GM12872 (cell line): ENCODE results near the gene CPLANE1.

ENCODE experiments used
- TF ChIP-seq, protein P1 (sequence below): IDR thresholded peaks from 3 replicates; pipeline ENCODE4 v1.5.1; 2011; ENCODE audit warnings: low read depth, mild to moderate bottlenecking, low read length, moderate library complexity; ENCODE audit not compliant: insufficient read depth

Gene CPLANE1

DNA sequence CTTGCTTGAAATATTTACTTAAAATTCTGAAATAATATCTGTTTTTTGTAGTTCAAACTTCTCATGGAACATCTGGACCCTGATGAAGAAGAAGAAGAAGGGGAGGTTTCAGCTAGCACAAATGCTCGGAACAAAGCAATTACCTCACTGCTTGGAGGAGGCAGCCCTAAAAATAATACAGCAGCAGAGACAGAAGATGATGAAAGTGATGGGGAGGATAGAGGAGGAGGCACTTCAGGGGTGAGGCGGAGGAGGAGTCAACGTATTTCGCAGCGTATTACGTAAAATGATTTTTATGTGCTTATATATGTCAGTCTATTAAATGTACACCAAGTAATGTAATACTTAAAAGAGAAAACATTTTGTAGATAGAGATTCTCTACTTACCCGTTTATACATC, 185.4 kb downstream of the CPLANE1 start:
- TF ChIP-seq, protein P1, sequence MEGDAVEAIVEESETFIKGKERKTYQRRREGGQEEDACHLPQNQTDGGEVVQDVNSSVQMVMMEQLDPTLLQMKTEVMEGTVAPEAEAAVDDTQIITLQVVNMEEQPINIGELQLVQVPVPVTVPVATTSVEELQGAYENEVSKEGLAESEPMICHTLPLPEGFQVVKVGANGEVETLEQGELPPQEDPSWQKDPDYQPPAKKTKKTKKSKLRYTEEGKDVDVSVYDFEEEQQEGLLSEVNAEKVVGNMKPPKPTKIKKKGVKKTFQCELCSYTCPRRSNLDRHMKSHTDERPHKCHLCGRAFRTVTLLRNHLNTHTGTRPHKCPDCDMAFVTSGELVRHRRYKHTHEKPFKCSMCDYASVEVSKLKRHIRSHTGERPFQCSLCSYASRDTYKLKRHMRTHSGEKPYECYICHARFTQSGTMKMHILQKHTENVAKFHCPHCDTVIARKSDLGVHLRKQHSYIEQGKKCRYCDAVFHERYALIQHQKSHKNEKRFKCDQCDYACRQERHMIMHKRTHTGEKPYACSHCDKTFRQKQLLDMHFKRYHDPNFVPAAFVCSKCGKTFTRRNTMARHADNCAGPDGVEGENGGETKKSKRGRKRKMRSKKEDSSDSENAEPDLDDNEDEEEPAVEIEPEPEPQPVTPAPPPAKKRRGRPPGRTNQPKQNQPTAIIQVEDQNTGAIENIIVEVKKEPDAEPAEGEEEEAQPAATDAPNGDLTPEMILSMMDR, result no peak

GRCh38 chr5:37060030-37060429, 189.1 kb downstream of the CPLANE1 start:
- TF ChIP-seq, protein P1, result no peak

DNA sequence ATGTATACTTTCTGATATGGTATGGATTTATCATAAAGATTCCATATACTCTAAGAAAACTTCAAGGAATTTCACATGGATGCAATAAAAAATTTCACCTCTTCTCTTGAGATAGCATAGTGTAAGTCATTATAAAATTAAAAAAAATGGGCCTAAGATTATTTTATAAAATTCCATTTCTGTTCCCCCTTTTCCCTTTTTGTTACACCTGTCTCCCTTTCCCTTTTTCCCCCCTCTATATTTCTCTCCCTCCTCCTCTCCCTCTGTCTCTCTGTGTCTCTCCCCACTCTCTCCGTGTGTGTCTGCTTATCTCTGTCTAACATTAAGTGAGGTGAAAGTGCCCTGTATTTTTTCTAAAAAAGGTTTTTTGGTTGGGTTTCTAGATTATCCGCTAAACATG, 192.4 kb downstream of the CPLANE1 start:
- TF ChIP-seq, protein P1, result no peak
